Measurements from ENCODE around the gene NANOS3. TPM values are rescaled to one million over a fixed set of nuclear protein-coding genes. Genes with fewer than 3 reads are reported as not detected.

The NANOS3 gene
- total RNA-seq, 2 experiments from 2014 or later, result 0.56 to 1.3 TPM

- ATAC-seq (no peak), DNase-seq (no peak)
- peak overlapping the region; percentile 75 for H3K27ac Mint-ChIP-seq
- CTCF ChIA-PET, result interaction anchor here (0.9 to 6.2 kb wide), 9 partner anchors 20 to 254 kb away, joined by 3 to 76 read pairs (median 7); partner anchors contain the start of genes ASF1B, IL27RA and MISP3
- H3K4me3 Mint-ChIP-seq, result no peak overlapping the region
- H3K27me3 Mint-ChIP-seq, result no peaks in the 10 kb centered on the region
- no peaks in the 10 kb centered on the region for H3K9me3 Mint-ChIP-seq
- no peaks in the 10 kb centered on the region for H3K36me3 Mint-ChIP-seq (ENCODE audit: low read depth)
- intact Hi-C loops (cut with micrococcal nuclease), result loop anchor here (10.0 kb wide), 1 partner anchor 152 kb away; the partner anchor contains the start of gene IL27RA
- H3K4me1 Mint-ChIP-seq (ENCODE audit: low read depth), result peaks cover 46% of the 10 kb centered on the region
- POLR2A ChIA-PET, result interaction anchor here (0.9 to 1.3 kb wide), 3 partner anchors 23 to 107 kb away, joined by 3 to 4 read pairs (median 3); partner anchors contain the start of genes BRME1 and CC2D1A
- TF ChIP-seq CTCF (IDR thresholded peaks at IDR 0.05), result no peak
Measured at GRCh38 chr19:13882419-13882795, 5.5 kb downstream of the NANOS3 start.

DNA sequence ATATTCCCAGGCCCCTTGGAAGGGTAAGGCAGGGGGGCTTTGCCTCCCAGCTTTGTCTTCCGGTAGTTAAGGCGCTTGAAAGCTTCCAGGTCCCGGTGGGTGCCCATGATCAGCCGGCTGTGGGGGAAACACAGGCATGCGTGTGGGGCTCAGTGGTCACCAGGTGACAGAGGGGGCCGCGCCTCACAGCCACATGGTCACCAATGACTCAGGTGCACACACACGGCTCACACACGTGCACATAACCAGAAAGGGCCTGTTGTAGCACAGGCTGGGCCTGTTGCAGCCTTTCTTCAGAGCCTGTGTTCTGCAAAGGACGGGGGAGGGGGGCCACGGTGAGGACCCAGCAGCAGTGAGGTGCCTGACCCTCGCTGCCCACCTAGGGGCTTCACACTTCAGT, 5.9 kb downstream of the NANOS3 start:
- Mint-ChIP-seq H3K27ac (no peak overlapping the region), H3K27me3 (no peaks in the 10 kb centered on the region), H3K36me3 (ENCODE audit: low read depth) (no peaks in the 10 kb centered on the region), H3K4me1 (ENCODE audit: low read depth) (peaks cover 48% of the 10 kb centered on the region), H3K9me3 (no peaks in the 10 kb centered on the region), H3K4me3 (no peak overlapping the region)
- intact Hi-C loops (cut with micrococcal nuclease), result loop anchor here (10.0 kb wide), 1 partner anchor 152 kb away; the partner anchor contains the start of gene IL27RA
- POLR2A ChIA-PET, result interaction anchor here (0.9 to 1.3 kb wide), 3 partner anchors 23 to 108 kb away, joined by 3 to 4 read pairs (median 3); partner anchors contain the start of genes BRME1 and CC2D1A
- TF ChIP-seq CTCF (IDR thresholded peaks at IDR 0.05), result no peak
- ATAC-seq (no peak), DNase-seq (peak; percentile 63)
- CTCF ChIA-PET, result interaction anchor here (1.0 to 6.2 kb wide), 8 partner anchors 20 to 253 kb away, joined by 3 to 76 read pairs (median 9); partner anchors contain the start of genes ASF1B, IL27RA and MISP3

DNA sequence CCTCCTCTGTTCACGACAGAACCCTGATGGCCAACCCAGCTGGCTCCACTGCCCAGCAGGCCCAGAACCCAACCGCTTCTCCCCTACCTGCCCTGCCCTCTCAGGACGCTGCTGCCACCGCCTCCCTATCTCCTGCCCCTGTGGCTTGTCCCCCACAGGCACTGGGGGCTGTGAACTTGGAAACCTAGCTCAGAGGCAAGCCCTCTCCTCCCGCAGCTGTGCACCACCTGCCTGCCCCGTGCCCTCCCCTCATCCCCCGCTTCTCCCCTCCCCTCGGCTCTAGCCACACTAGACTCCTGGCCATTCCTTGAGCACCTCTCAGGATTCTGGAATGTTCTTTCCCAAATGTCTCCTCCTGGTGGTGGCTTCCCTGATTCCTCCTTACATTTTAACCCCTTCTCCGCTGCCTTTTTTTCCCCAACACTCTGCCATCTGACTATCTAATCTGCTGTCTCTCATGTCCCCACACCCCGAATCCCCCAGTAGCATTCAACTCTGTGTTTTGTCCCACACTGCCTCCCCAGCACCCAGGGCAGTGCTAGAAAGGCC, 6.7 kb downstream of the NANOS3 start:
- Mint-ChIP-seq H3K9me3 (no peaks in the 10 kb centered on the region), H3K27me3 (no peaks in the 10 kb centered on the region), H3K36me3 (ENCODE audit: low read depth) (no peaks in the 10 kb centered on the region), H3K4me1 (ENCODE audit: low read depth) (peaks cover 48% of the 10 kb centered on the region), H3K27ac (peak overlapping the region; percentile 34), H3K4me3 (no peak overlapping the region)
- POLR2A ChIA-PET, result interaction anchor here (0.9 kb wide), 1 partner anchor 253 kb away, joined by 3 read pairs; no protein-coding TSS in a partner anchor
- intact Hi-C loops (cut with micrococcal nuclease), result loop anchor here (10.0 kb wide), 1 partner anchor 151 kb away; the partner anchor contains the start of gene IL27RA
- DNase-seq, result no peak
- ATAC-seq, result no peak
- TF ChIP-seq CTCF (IDR thresholded peaks at IDR 0.05), result no peak
- CTCF ChIA-PET, result interaction anchor here (1.6 to 6.2 kb wide), 3 partner anchors 175 to 253 kb away, joined by 5 to 76 read pairs (median 12); partner anchors contain the start of genes ASF1B and MISP3

DNA sequence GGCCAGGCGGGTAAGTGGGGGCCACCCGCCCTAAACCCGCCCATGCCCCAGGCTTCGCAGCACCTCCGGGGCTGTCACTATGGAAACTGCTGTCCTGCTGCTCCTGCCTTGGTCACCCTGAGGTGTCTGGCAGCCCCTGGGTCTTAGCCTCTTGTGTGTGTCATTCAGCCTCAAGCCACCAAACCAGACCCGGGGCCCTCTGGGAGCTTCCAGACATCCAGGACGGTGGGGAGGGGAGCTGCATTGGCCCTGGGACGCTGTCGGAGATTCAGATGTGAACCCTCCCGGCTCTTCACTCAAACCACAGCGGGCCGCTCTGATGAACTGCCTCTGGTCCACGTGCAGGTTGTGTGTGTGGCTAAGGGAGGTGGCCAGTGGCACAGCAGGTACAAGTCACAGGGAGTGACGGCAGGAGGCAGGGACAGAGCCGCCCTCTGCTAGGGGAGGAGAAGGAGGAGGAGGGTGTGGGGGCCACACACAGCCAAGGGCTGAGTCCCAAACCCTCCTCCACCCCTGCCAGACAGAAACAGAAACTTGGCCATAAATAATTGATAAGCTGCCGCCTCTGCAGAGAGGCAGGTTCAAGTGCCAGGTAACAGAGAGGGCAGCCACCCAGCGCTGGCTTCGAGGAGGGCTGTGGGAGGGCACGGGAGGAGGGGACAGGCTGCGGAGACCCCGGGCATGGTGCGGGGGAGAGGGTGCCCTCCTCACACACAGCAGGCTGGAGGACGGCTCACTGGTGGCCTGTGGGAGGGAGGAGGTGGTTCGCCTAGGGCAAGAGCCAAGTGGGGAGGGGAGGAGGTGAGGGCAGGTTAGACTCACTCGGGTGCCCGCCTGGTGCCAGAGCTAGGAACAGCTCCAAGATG, 8.0 kb downstream of the NANOS3 start:
- H3K27ac Mint-ChIP-seq, result no peak overlapping the region
- no peaks in the 10 kb centered on the region for H3K36me3 Mint-ChIP-seq (ENCODE audit: low read depth)
- intact Hi-C loops (cut with micrococcal nuclease), result loop anchor here (10.0 kb wide), 1 partner anchor 150 kb away; the partner anchor contains the start of gene IL27RA
- ChIA-PET POLR2A (interaction anchor here (1.3 kb wide), 1 partner anchor 187 kb away, joined by 4 read pairs; the partner anchor contains the start of gene MISP3), CTCF (interaction anchor here (1.4 kb wide), 1 partner anchor 187 kb away, joined by 3 read pairs; the partner anchor contains the start of gene MISP3)
- no peaks in the 10 kb centered on the region for H3K9me3 Mint-ChIP-seq
- ATAC-seq (no peak), DNase-seq (no peak)
- H3K4me1 Mint-ChIP-seq (ENCODE audit: low read depth), result peaks cover 46% of the 10 kb centered on the region
- no peak overlapping the region for H3K4me3 Mint-ChIP-seq
- TF ChIP-seq CTCF (IDR thresholded peaks at IDR 0.05), result no peak
- H3K27me3 Mint-ChIP-seq, result no peaks in the 10 kb centered on the region
